NCI-H82 treated with DMSO at 0.1 percent for 48 hours (cell line): ENCODE data around the gene GANC.
"Not testable (repeated sequence)": the region's sequence is repeated elsewhere in the genome, so short reads cannot be mapped to it uniquely, and the experiment has no call there.

Source experiments
- DNase-seq: peaks from one replicate; lab custom pipeline; 2025; ENCODE audit not compliant: unreplicated experiment; lab: John Stamatoyannopoulos, UW

Gene GANC

GRCh38 chr15:42282344-42282743 lies 9.3 kb downstream of the GANC start:
- no peak for DNase-seq

GRCh38 chr15:42282926-42283325 lies 9.9 kb downstream of the GANC start:
- DNase-seq, result peak; percentile 13

- no peak for DNase-seq
These were observed 10.7 kb downstream of the GANC start for GRCh38 chr15:42283671-42284070.

- no peak for DNase-seq
These were observed 11.6 kb downstream of the GANC start for GRCh38 chr15:42284551-42284950.

- no peak for DNase-seq
These were observed 12.0 kb downstream of the GANC start for GRCh38 chr15:42285034-42285433.

- DNase-seq, result no peak
These were observed 13.5 kb downstream of the GANC start for GRCh38 chr15:42286445-42287029.

- DNase-seq, result no peak
These were observed 14.9 kb downstream of the GANC start for GRCh38 chr15:42287931-42288330.

- DNase-seq, result no peak
These were observed 16.2 kb downstream of the GANC start for GRCh38 chr15:42289166-42289565.

- DNase-seq, result not testable (repeated sequence)
These were observed 28.0 kb downstream of the GANC start for GRCh38 chr15:42301004-42301403.

- no peak for DNase-seq
These were observed 33.7 kb downstream of the GANC start for GRCh38 chr15:42306681-42307080.

- no peak for DNase-seq
These were observed 40.5 kb downstream of the GANC start for GRCh38 chr15:42313463-42313862.

GRCh38 chr15:42314818-42315217 lies 41.8 kb downstream of the GANC start:
- no peak for DNase-seq

- DNase-seq, result peak; percentile 84
These were observed 42.5 kb downstream of the GANC start for GRCh38 chr15:42315521-42315920.

GRCh38 chr15:42316282-42316805 lies 43.3 kb downstream of the GANC start:
- not testable (repeated sequence) for DNase-seq

- DNase-seq, result no peak
These were observed 46.2 kb downstream of the GANC start for GRCh38 chr15:42319206-42319605.

GRCh38 chr15:42324308-42324707 lies 51.3 kb downstream of the GANC start:
- DNase-seq, result no peak

GRCh38 chr15:42329161-42329560 lies 56.2 kb downstream of the GANC start:
- no peak for DNase-seq

- DNase-seq, result no peak
These were observed 57.0 kb downstream of the GANC start for GRCh38 chr15:42329992-42330391.

- DNase-seq, result no peak
These were observed 58.2 kb downstream of the GANC start for GRCh38 chr15:42331235-42331634.

GRCh38 chr15:42332331-42332730 lies 59.3 kb downstream of the GANC start:
- DNase-seq, result no peak

GRCh38 chr15:42335074-42335473 lies 62.1 kb downstream of the GANC start:
- no peak for DNase-seq

- not testable (repeated sequence) for DNase-seq
These were observed 63.6 kb downstream of the GANC start for GRCh38 chr15:42336650-42337049.

GRCh38 chr15:42337104-42337503 lies 64.1 kb downstream of the GANC start:
- not testable (repeated sequence) for DNase-seq
